Measurements from ENCODE around the gene U2AF1L4.

U2AF1L4 gene

DNA sequence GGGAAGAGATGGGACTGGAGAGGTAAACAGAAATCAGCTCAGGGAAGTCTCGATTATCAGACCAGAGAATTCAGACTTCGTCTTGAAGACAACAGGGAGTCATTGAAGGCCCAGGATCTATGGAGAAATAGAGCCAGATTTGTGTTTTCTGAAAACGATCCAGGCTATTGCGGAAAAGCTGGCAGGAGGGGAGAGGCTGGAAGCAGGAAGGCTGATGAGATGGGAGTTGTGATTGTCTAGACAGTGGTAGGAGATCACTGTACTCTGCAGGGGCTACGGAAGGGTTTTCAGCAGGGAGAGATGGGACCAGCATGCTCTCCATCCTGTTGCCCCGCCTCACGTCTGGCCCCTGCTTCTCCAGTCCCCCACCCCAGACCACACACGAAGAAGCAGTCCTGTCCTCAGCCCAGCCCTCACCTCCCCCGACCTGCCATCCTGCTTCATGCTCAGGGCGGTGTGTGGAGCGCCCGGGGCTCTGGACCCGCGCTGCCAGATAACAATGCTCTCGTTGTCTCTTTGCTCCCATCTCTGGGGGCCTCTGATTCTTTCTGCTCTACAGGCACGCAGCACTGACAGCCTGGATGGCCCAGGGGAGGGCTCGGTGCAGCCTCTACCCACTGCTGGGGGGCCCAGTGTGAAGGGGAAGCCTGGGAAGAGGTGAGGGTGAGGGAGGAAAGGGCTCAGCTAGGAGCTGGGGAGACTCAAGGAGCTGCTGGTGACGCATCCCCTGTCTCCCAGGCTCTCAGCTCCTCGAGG lies 32.0 kb upstream of the U2AF1L4 start:
- intact Hi-C loops (cut with DNase I; ENCODE audit: low total_unique reads): no loop called here
- TF ChIP-seq, protein P1, sequence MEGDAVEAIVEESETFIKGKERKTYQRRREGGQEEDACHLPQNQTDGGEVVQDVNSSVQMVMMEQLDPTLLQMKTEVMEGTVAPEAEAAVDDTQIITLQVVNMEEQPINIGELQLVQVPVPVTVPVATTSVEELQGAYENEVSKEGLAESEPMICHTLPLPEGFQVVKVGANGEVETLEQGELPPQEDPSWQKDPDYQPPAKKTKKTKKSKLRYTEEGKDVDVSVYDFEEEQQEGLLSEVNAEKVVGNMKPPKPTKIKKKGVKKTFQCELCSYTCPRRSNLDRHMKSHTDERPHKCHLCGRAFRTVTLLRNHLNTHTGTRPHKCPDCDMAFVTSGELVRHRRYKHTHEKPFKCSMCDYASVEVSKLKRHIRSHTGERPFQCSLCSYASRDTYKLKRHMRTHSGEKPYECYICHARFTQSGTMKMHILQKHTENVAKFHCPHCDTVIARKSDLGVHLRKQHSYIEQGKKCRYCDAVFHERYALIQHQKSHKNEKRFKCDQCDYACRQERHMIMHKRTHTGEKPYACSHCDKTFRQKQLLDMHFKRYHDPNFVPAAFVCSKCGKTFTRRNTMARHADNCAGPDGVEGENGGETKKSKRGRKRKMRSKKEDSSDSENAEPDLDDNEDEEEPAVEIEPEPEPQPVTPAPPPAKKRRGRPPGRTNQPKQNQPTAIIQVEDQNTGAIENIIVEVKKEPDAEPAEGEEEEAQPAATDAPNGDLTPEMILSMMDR (IDR thresholded peaks at IDR 0.05): no peak
- H3K9me3 ChIP-seq: no peaks in the 10 kb centered on the region
- no peak overlapping the region for H3K4me3 ChIP-seq
- H3K27me3 ChIP-seq: no peaks in the 10 kb centered on the region
- H3K27ac ChIP-seq: no peak overlapping the region
- peaks cover 18 to 49% (median 29%) of the 10 kb centered on the region in 3 donors for H3K36me3 ChIP-seq
- peaks cover 0 to 19% (median 15%) of the 10 kb centered on the region in 4 donors for H3K4me1 ChIP-seq
- no peak for DNase-seq

DNA sequence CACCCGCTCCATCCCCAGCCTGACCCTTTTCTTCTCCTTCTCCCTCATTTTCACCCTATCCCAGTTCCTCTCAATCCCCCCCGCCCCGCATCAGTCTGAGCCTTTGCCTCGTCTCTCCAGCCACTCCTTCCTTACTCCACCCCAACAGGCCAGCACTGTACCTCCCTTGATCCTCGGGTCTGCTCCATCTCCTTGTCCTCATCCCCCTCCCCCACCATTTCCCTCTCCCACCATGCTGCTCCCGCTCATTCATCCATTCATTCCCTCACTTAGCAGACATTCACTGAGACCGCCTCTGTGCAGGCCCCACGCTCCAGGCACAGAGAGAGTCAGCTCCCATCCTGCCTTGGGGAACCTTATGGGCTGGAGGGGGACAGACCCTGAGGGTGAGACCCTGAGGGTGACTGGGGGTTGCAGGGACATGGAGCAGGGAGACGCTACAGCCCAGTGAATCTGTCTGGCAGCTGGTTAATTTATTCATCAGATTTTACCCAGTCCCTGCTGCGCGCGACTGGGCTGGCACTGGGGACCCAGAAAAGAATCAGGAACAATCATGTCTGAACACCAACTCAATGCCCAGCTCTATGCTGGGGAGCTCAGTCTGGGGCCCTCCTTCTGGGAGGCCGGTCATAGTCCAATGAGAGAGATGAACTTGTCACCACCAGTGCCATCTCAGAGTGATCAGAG lies 31.0 kb upstream of the U2AF1L4 start:
- H3K4me1 ChIP-seq: peaks cover 0 to 19% (median 15%) of the 10 kb centered on the region in 4 donors
- H3K36me3 ChIP-seq: peaks cover 14 to 38% (median 21%) of the 10 kb centered on the region in 3 donors
- intact Hi-C loops (cut with DNase I; ENCODE audit: low total_unique reads): no loop called here
- peak overlapping the region; percentile 71 to 72 for H3K27ac ChIP-seq
- H3K4me3 ChIP-seq: peak overlapping the region; percentile 92 to 93
- H3K27me3 ChIP-seq: no peaks in the 10 kb centered on the region
- DNase-seq: peak in 1 of 2 donors; percentile 63
- no peaks in the 10 kb centered on the region for H3K9me3 ChIP-seq
- TF ChIP-seq, protein P1 (IDR thresholded peaks at IDR 0.05): no peak

DNA sequence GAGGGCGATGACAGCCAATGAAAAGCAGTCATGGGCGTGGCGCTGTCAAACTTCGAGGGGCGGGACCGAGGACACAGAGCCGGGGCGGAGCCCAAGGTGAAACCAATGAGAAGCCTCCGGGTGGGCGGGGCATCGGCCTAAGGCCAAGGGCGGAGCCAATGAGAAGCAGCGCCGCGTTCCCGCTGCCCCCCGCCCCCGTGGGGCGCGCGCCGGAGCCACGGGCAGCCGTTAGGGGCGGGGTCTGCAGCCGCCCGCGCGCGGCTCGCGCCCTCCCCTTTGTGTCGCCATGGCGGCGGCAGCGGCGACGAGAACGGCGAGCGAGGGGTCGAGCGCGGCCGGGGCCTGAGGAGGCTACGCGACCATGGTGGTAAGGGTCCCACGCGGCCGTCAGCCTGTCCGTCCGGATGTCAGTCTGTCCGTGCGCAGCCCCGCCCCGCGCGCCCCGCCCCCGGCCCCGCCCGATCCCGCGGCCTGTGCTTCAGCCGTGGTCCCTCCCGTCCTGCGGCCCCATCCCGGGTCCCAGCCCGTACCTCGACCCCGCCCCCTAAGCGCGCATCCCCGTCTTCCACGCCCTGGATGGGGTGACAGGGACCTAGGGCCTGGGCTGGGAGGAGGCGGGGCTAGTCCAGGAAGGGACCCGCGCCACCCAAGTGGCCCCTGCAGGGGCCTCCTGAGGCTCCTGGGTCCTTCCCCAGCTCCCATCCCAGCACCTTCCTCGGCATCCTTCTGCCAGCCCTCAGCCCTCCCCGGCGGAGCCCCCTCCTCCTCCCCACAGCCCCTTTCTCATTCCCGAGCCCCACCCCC lies 30.3 kb upstream of the U2AF1L4 start, which contains the start of gene ARHGAP33:
TSS of gene ARHGAP33 (plus strand) at position 267 of the 804 bp plus-strand sequence. CDS start at position 362, 95 bp downstream.
- Histone ChIP-seq H3K4me1 (peaks cover 0 to 19% (median 15%) of the 10 kb centered on the region in 4 donors), H3K9me3 (no peaks in the 10 kb centered on the region), H3K36me3 (peaks cover 7 to 31% (median 14%) of the 10 kb centered on the region in 3 donors), H3K27ac (peak within 1 kb of the TSS; percentile 71 to 72), H3K27me3 (no peaks in the 10 kb centered on the region), H3K4me3 (peak within 1 kb of the TSS; percentile 92 to 93)
- TF ChIP-seq, protein P1 (IDR thresholded peaks at IDR 0.05): no peak
- DNase-seq: peak; percentile 99
- intact Hi-C loops (cut with DNase I; ENCODE audit: low total_unique reads): no loop called here

DNA sequence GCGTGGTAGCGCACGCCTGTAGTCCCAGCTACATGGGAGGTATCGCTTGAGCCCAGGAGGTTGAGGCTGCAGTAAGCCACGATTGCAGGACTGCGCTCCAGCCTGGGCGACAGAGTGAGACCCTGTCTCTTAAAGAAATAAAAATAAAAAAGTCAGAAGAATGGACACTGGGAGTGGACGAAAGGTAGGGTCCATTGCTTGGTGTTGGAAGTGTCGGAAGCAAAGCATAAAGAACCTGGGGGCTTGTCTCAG lies 29.8 kb upstream of the U2AF1L4 start:
- TF ChIP-seq, protein P1 (IDR thresholded peaks at IDR 0.05): no peak
- no peaks in the 10 kb centered on the region for H3K27me3 ChIP-seq
- peak overlapping the region in 1 of 2 donors; percentile 6 for H3K27ac ChIP-seq
- peak overlapping the region; percentile 92 to 93 for H3K4me3 ChIP-seq
- H3K4me1 ChIP-seq: peaks cover 0 to 19% (median 15%) of the 10 kb centered on the region in 4 donors
- H3K9me3 ChIP-seq: no peaks in the 10 kb centered on the region
- no peak for DNase-seq
- H3K36me3 ChIP-seq: peaks cover 2 to 26% (median 8%) of the 10 kb centered on the region in 3 donors
- intact Hi-C loops (cut with DNase I; ENCODE audit: low total_unique reads): no loop called here

DNA sequence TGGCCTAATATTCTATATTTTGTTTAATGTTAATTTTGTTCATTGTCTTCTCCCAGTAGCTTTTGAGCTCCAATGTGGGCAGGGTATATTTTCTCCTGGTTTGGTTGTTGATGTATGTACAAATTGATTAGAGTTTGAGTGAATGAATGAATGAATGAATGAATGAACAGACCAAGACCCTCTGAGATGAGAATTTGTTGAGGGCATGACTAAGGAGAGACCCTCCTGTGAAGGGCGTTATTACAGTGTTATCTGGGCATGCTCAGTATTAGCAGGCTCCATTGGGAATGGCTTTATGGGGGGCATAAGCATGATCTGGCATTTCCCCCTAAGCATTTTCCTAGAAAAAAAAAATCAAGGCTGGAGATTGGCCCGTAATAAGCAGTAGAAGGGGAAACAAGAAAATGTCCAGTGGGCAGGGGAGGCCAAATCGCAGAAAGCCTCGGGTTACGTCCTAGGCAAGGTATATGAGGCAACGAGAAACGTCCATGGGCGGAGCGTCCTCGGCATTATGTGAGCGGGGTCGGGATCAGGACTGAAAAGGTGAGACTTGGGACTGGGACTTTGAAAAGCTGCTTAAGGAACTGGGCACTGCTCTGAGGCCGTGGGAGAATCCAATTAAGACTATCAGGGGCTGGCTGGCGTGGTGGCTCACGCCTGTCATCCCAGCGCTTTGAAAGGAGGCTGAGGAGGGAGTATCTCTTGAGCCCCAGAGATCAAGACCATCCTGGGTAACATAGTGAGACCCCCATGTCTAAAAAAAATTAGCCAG lies 29.2 kb upstream of the U2AF1L4 start:
- peak overlapping the region in 1 of 2 donors; percentile 6 for H3K27ac ChIP-seq
- no peaks in the 10 kb centered on the region for H3K27me3 ChIP-seq
- H3K36me3 ChIP-seq: peaks cover 0 to 21% (median 8%) of the 10 kb centered on the region in 3 donors
- no peak for DNase-seq
- intact Hi-C loops (cut with DNase I; ENCODE audit: low total_unique reads): no loop called here
- H3K4me3 ChIP-seq: peak overlapping the region; percentile 92 to 93
- H3K4me1 ChIP-seq: peaks cover 0 to 19% (median 15%) of the 10 kb centered on the region in 4 donors
- H3K9me3 ChIP-seq: no peaks in the 10 kb centered on the region
- TF ChIP-seq, protein P1 (IDR thresholded peaks at IDR 0.05): no peak

Data from tibial artery (tissue), 4 donors.